ENCODE results near the gene SCUBE3.

Gene SCUBE3

GRCh38 chr6:35228481-35228880 is 14.7 kb downstream of the SCUBE3 start:
- Histone ChIP-seq H3K9ac (ENCODE audit: low read length) (no peak overlapping the region), H4K20me1 (ENCODE audit: insufficient read depth, low read length) (no peaks in the 10 kb centered on the region), H3K79me2 (ENCODE audit: insufficient read depth, low read length) (no peaks in the 10 kb centered on the region), H3K4me3 (ENCODE audit: low read depth, low read length, poor library complexity, severe bottlenecking) (no peak overlapping the region), H3F3A (ENCODE audit: insufficient read depth, low read length) (no peaks in the 10 kb centered on the region), H3K27me3 (ENCODE audit: insufficient read depth, low read length) (no peaks in the 10 kb centered on the region; the same call in 1 of the 2 replicates), H2AFZ (ENCODE audit: low read length) (no peak overlapping the region), H3K36me3 (ENCODE audit: insufficient read depth, low read length) (no peaks in the 10 kb centered on the region), H3K9me3 (ENCODE audit: low read length) (no peaks in the 10 kb centered on the region), H3K4me1 (ENCODE audit: insufficient read depth, low read length, severe bottlenecking) (no peaks in the 10 kb centered on the region), H3K27ac (ENCODE audit: low read depth, low read length, poor library complexity, severe bottlenecking) (no peak overlapping the region), H3K4me2 (ENCODE audit: low read length) (no peak overlapping the region), H3K9me2 (ENCODE audit: low read depth, low read length) (no peaks in the 10 kb centered on the region)
- TF ChIP-seq EZH2 (IDR thresholded peaks at IDR 0.05; ENCODE audit: borderline replicate concordance, low read length), result no peak
- TF ChIP-seq, protein P1, sequence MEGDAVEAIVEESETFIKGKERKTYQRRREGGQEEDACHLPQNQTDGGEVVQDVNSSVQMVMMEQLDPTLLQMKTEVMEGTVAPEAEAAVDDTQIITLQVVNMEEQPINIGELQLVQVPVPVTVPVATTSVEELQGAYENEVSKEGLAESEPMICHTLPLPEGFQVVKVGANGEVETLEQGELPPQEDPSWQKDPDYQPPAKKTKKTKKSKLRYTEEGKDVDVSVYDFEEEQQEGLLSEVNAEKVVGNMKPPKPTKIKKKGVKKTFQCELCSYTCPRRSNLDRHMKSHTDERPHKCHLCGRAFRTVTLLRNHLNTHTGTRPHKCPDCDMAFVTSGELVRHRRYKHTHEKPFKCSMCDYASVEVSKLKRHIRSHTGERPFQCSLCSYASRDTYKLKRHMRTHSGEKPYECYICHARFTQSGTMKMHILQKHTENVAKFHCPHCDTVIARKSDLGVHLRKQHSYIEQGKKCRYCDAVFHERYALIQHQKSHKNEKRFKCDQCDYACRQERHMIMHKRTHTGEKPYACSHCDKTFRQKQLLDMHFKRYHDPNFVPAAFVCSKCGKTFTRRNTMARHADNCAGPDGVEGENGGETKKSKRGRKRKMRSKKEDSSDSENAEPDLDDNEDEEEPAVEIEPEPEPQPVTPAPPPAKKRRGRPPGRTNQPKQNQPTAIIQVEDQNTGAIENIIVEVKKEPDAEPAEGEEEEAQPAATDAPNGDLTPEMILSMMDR (IDR thresholded peaks at IDR 0.05; ENCODE audit: low read length), result no peak

GRCh38 chr6:35229304-35229703 is 15.5 kb downstream of the SCUBE3 start:
- Histone ChIP-seq H3K4me3 (ENCODE audit: low read depth, low read length, poor library complexity, severe bottlenecking) (no peak overlapping the region), H3K9ac (ENCODE audit: low read length) (no peak overlapping the region), H3K36me3 (ENCODE audit: insufficient read depth, low read length) (no peaks in the 10 kb centered on the region), H3K27ac (ENCODE audit: low read depth, low read length, poor library complexity, severe bottlenecking) (no peak overlapping the region), H3K79me2 (ENCODE audit: insufficient read depth, low read length) (no peaks in the 10 kb centered on the region), H3F3A (ENCODE audit: insufficient read depth, low read length) (no peaks in the 10 kb centered on the region), H3K4me2 (ENCODE audit: low read length) (no peak overlapping the region), H3K9me3 (ENCODE audit: low read length) (no peaks in the 10 kb centered on the region), H3K9me2 (ENCODE audit: low read depth, low read length) (no peaks in the 10 kb centered on the region), H2AFZ (ENCODE audit: low read length) (no peak overlapping the region), H3K27me3 (ENCODE audit: insufficient read depth, low read length) (no peaks in the 10 kb centered on the region; the same call in 1 of the 2 replicates), H3K4me1 (ENCODE audit: insufficient read depth, low read length, severe bottlenecking) (no peaks in the 10 kb centered on the region), H4K20me1 (ENCODE audit: insufficient read depth, low read length) (no peaks in the 10 kb centered on the region)
- TF ChIP-seq, protein P1 (IDR thresholded peaks at IDR 0.05; ENCODE audit: low read length), result no peak
- no peak for TF ChIP-seq EZH2 (IDR thresholded peaks at IDR 0.05; ENCODE audit: borderline replicate concordance, low read length)

DNA sequence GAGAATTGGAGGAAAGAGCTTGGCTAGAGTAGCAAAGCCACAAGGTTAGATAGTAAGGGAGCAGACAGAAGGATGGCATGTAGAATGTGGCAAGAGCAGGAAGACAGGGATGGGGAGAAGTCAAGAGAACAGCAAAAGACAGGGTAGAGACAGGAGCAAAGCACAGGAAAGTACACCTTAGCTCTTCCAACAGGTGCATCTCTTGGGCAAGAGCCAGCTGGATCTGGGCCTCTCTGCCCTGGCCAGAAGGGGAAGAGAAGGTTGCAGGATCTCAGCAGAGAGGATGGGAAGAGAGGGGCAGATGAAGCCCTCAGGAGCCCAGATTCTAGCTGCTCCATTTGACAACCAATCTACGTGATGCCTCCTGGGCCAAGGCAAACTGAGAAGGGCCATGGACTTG is 16.7 kb downstream of the SCUBE3 start:
- H3K9ac ChIP-seq (ENCODE audit: low read length), result no peak overlapping the region
- H4K20me1 ChIP-seq (ENCODE audit: insufficient read depth, low read length), result no peaks in the 10 kb centered on the region
- H3K27me3 ChIP-seq (ENCODE audit: insufficient read depth, low read length), result no peaks in the 10 kb centered on the region; the same call in 1 of the 2 replicates
- no peaks in the 10 kb centered on the region for H3K9me2 ChIP-seq (ENCODE audit: low read depth, low read length)
- H3K4me3 ChIP-seq (ENCODE audit: low read depth, low read length, poor library complexity, severe bottlenecking), result no peak overlapping the region
- no peak overlapping the region for H2AFZ ChIP-seq (ENCODE audit: low read length)
- no peaks in the 10 kb centered on the region; the same call in 1 of the 2 replicates for H3K9me3 ChIP-seq (ENCODE audit: low read length)
- H3K4me2 ChIP-seq (ENCODE audit: low read length), result no peak overlapping the region
- no peaks in the 10 kb centered on the region for H3K4me1 ChIP-seq (ENCODE audit: insufficient read depth, low read length, severe bottlenecking)
- H3K79me2 ChIP-seq (ENCODE audit: insufficient read depth, low read length), result no peaks in the 10 kb centered on the region
- H3F3A ChIP-seq (ENCODE audit: insufficient read depth, low read length), result no peaks in the 10 kb centered on the region
- no peak for TF ChIP-seq EZH2 (IDR thresholded peaks at IDR 0.05; ENCODE audit: borderline replicate concordance, low read length)
- TF ChIP-seq, protein P1 (IDR thresholded peaks at IDR 0.05; ENCODE audit: low read length), result no peak
- H3K36me3 ChIP-seq (ENCODE audit: insufficient read depth, low read length), result no peaks in the 10 kb centered on the region
- H3K27ac ChIP-seq (ENCODE audit: low read depth, low read length, poor library complexity, severe bottlenecking), result no peak overlapping the region
